Psoas muscle (tissue), 8 donors: ENCODE results near the gene STOM. TPM values are rescaled to one million over a fixed set of nuclear protein-coding genes. Genes with fewer than 3 reads are reported as not detected.
A peak's percentile ranks its signal among the peaks of the same experiment; 100 is the strongest.

Experiments
- ATAC-seq, 4 donors: fragments of 200-7000 bp; cut with Tn5 transposase; one replicate each; pipeline ENCODE4 v1.9.1; 2020; ENCODE audit warnings: moderate library complexity in 3 of 4, mild to moderate bottlenecking in 2 of 4
- DNase-seq, 2 donors: peaks; one replicate each; pipeline ENCODE4 v3.0.0-alpha.2; 2020
- H3K27ac ChIP-seq: fragments of 200-600 bp; one replicate; pipeline ENCODE4 v1.8.0; 2022
- H3K27me3 ChIP-seq, 3 donors: fragments of 200-600 bp in 1 of 3; one replicate each; pipeline versions ENCODE4 v1.6.1 to v1.8.0; 2013 to 2022; ENCODE audit warnings: low read length in 2 of 3, mild to moderate bottlenecking in 2 of 3, moderate library complexity in 1 of 3; ENCODE audit not compliant: insufficient read depth in 3 of 3
- H3K36me3 ChIP-seq, 2 donors: fragments of 200-600 bp in 1 of 2; one replicate each; pipeline versions ENCODE4 v1.6.1 to v1.8.0; 2013 to 2022; ENCODE audit warnings: low read depth in 1 of 2, mild to moderate bottlenecking in 1 of 2, moderate library complexity in 1 of 2; ENCODE audit not compliant: insufficient read depth in 1 of 2
- H3K4me1 ChIP-seq: fragments of 200-600 bp; one replicate; pipeline ENCODE4 v1.8.0; 2022
- H3K4me3 ChIP-seq: fragments of 200-600 bp; one replicate; pipeline ENCODE4 v1.8.0; 2022; ENCODE audit warnings: mild to moderate bottlenecking
- H3K9me3 ChIP-seq: fragments of 200-600 bp; one replicate; pipeline ENCODE4 v1.8.0; 2022
- WGBS, 3 donors: extraction: QIAGEN DNeasy Blood & Tissue Kit; methylation state at CpG; one replicate each; pipeline versions ENCODE4 v1.1.6 to v1.1.7; 2013; 5-methylcytosine and 5-hydroxymethylcytosine counted together
- intact Hi-C, 2 donors: fragments of 100-400 bp; cut with DNase I; formaldehyde crosslinking; loops; one replicate each; pipeline versions ENCODE4 v1.11.0 to v1.14.2; 2022
- polyA plus RNA-seq, 3 donors: library from polyadenylated mRNA; stranded (reverse); fragments of 200-250 nt; gene quantifications; one replicate each; pipeline ENCODE4 v1.2.3, GENCODE V29; 2013
- total RNA-seq, 4 donors: library from RNA; stranded (reverse); fragmentation: NEBNext Ultra II Directional in 2 of 4; extraction: Animal tissue kit (Norgen Biotek cat#: 25700) in 2 of 4; gene quantifications; one replicate each; pipeline versions ENCODE4 v1.2.1 to v1.2.4, GENCODE V29; 2021 to 2023
- TF ChIP-seq, protein P1 (sequence below): fragments of 200-600 bp; IDR thresholded peaks from one replicate; pipeline ENCODE4 v1.8.0; 2022; ENCODE audit warnings: antibody characterized with exemption
- donor health status: healthy with polysubstance abuse.
- donor health status: DM: no; HTN: no; CAD: no; lungs with moderate emphysema.
- donor health status: Bipolar disorder and iron deficiency.
- donor health status: healthy.
- donor health status: DM: yes; HTN: yes; CAD: no.
- donor health status: DM: no; HTN: no; CAD: no.
- donor health status: DM: no; HTN: no; CAD: no.
- donor health status: DM: yes; HTN: yes; CAD: no.

Gene STOM
- total and polyA plus RNA-seq, 7 donors: 53.2 to 237 (median 89.6) TPM

DNA sequence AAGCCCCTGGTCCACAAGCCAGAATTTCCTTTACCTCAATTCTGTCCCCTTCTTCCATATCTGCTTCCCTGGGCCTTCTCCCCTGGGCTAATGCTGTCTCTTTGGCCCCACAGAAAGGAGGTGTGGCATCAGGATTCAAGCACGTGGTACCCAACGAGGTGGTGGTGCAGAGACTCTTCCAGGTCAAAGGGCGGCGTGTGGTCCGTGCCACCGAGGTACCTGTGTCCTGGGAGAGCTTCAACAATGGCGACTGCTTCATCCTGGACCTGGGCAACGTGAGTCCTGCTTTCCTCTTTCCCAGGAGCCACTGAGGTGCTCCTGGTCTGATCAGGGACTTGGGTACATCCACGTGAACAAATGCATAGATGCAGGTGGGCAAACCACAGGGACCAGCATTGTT is 59.5 kb downstream of the STOM start:
- H3K27me3 ChIP-seq: no peaks in the 10 kb centered on the region

DNA sequence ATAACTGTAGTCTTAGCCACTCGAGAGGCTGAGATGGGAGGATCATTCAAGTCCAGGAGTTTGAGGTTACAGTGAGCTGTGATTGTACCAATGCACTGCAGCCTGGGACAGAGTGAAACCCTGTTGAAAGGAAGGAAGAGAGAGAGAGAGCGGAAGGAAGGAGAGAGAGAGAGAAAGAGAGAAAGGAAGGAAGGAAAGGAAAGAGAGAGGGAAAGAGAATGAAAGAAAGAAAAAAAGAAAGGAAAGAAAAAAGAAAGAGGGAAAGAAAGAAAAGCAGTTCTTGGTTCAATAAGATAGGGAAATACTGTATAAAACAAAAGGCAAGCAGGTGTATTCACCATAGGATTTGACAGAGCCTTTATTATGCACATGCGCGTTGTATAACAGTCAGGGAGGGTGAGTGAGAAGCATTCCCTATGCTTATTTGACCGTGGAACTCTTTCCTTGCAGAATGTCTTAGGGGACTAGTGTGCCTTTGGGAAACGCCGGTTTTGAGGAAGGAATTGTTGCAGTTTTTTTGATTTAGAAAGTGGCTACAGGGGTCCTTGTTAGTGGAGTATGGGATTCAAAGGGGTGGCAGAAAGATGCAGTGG is 60.1 kb downstream of the STOM start:
- Histone ChIP-seq H3K27me3 (no peaks in the 10 kb centered on the region), H3K36me3 (peaks cover 3 to 99% of the 10 kb centered on the region in 2 donors), H3K9me3 (no peaks in the 10 kb centered on the region), H3K27ac (no peak overlapping the region), H3K4me1 (peaks cover 4% of the 10 kb centered on the region), H3K4me3 (no peak overlapping the region)
- TF ChIP-seq, protein P1, sequence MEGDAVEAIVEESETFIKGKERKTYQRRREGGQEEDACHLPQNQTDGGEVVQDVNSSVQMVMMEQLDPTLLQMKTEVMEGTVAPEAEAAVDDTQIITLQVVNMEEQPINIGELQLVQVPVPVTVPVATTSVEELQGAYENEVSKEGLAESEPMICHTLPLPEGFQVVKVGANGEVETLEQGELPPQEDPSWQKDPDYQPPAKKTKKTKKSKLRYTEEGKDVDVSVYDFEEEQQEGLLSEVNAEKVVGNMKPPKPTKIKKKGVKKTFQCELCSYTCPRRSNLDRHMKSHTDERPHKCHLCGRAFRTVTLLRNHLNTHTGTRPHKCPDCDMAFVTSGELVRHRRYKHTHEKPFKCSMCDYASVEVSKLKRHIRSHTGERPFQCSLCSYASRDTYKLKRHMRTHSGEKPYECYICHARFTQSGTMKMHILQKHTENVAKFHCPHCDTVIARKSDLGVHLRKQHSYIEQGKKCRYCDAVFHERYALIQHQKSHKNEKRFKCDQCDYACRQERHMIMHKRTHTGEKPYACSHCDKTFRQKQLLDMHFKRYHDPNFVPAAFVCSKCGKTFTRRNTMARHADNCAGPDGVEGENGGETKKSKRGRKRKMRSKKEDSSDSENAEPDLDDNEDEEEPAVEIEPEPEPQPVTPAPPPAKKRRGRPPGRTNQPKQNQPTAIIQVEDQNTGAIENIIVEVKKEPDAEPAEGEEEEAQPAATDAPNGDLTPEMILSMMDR: no peak
- 82 to 97% (median 83%) methylated on average over 7 of the region's 7 CpGs for WGBS, 3 donors
- DNase-seq (no peak), ATAC-seq (no peak)
- intact Hi-C loops: loop anchor here in 1 of 2 donors (5.0 kb wide), 1 partner anchor 58 kb away; no protein-coding TSS in a partner anchor

More for the DNA sequence above, 59.5 kb downstream of the STOM start:
- ATAC-seq (no peak), DNase-seq (peak in 1 of 2 donors; percentile 26)
- Histone ChIP-seq H3K4me1 (peaks cover 4% of the 10 kb centered on the region), H3K4me3 (no peak overlapping the region), H3K9me3 (no peaks in the 10 kb centered on the region), H3K36me3 (peaks cover 3 to 99% of the 10 kb centered on the region in 2 donors), H3K27ac (no peak overlapping the region)
- 78 to 89% (median 80%) methylated on average over 9 of the region's 9 CpGs for WGBS, 3 donors
- TF ChIP-seq, protein P1: no peak
- intact Hi-C loops: loop anchor here in 1 of 2 donors (5.0 kb wide), 1 partner anchor 58 kb away; no protein-coding TSS in a partner anchor

DNA sequence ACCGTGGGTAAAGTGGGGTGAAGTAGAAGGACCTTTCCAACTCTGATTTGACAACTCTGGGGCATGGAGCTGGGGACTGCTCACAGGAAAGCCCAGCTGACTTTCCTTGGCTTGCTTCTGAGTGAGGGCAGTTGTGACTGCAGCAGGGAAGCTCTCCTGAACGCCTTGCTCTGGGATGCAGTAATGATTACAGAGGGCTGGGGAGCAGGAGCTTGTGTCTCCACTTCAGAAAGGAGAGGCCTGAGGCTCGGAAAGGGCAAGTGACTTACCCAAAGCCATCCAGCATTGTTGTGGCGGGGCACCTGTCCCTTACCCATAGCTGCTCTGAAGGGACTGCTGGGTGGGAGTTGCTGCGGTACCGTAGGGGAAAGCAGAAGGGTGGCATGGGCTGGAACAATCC is 60.9 kb downstream of the STOM start:
- Histone ChIP-seq H3K9me3 (no peaks in the 10 kb centered on the region), H3K4me1 (peaks cover 5% of the 10 kb centered on the region), H3K27ac (no peak overlapping the region), H3K36me3 (peaks cover 3 to 99% of the 10 kb centered on the region in 2 donors), H3K27me3 (no peaks in the 10 kb centered on the region), H3K4me3 (no peak overlapping the region)
- TF ChIP-seq, protein P1: no peak
- intact Hi-C loops: no loop called here
- DNase-seq (peak in 1 of 2 donors; percentile 35), ATAC-seq (no peak)
- WGBS, 3 donors: 91 to 93% (median 91%) methylated on average over 6 of the region's 6 CpGs

DNA sequence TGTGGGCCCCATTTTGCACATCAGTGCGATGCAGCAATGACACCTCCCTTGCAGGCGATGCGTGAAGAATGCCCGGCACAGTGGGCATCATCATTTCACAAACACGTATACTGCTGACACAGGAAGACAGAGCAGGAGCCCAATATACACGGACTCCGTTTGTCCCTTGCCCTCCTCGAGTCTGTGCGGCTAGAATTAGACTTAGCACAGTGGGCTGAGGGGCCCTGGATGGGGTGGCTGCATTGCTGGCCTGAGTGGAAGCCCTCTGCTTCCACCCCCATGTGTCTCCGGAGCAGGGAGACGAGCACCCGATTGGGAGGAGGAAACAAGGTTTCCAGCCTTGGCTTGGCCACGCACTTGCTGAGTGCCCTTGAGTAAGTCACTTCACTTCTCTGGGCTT is 61.3 kb downstream of the STOM start:
- DNase-seq: peak in 1 of 2 donors; percentile 52
- ATAC-seq: no peak
- TF ChIP-seq, protein P1: no peak
- WGBS, 3 donors: 89 to 92% (median 90%) methylated on average over 13 of the region's 13 CpGs
- no peak overlapping the region for H3K27ac ChIP-seq
- H3K4me1 ChIP-seq: peaks cover 8% of the 10 kb centered on the region
- no peaks in the 10 kb centered on the region for H3K27me3 ChIP-seq
- H3K4me3 ChIP-seq: no peak overlapping the region
- no peaks in the 10 kb centered on the region for H3K9me3 ChIP-seq
- intact Hi-C loops: no loop called here
- peaks cover 3 to 99% of the 10 kb centered on the region in 2 donors for H3K36me3 ChIP-seq

- Histone ChIP-seq H3K27ac (no peak overlapping the region), H3K4me1 (peaks cover 12% of the 10 kb centered on the region), H3K27me3 (no peaks in the 10 kb centered on the region), H3K9me3 (no peaks in the 10 kb centered on the region), H3K36me3 (peaks cover 3 to 99% of the 10 kb centered on the region in 2 donors), H3K4me3 (no peak overlapping the region)
- ATAC-seq (no peak), DNase-seq (peak in 1 of 2 donors; percentile 19)
- 61 to 73% (median 72%) methylated on average over 2 of the region's 2 CpGs for WGBS, 3 donors
- intact Hi-C loops: no loop called here
- TF ChIP-seq, protein P1: no peak
Measured at GRCh38 chr9:121307976-121308375, 62.1 kb downstream of the STOM start.
